Prostate gland (tissue), 2 donors: ENCODE results near the gene B3GNT7. TPM values are rescaled to one million over a fixed set of nuclear protein-coding genes. Genes with fewer than 3 reads are reported as not detected.

Source experiments
- DNase-seq: peaks from one replicate; pipeline ENCODE4 v3.0.0-alpha.2; 2019; ENCODE audit warnings: low spot score
- H3K27ac ChIP-seq, 2 donors: fragments of 200-600 bp; sonication (generic); 2 replicates each; pipeline ENCODE4 v1.5.1; 2017 to 2019
- H3K27me3 ChIP-seq: fragments of 200-600 bp; sonication (generic); replicated peaks from 2 replicates; pipeline ENCODE4 v1.5.1; 2019; ENCODE audit not compliant: insufficient read depth
- H3K36me3 ChIP-seq, 2 donors: fragments of 200-600 bp; sonication (generic); 1 replicate in 1 of 2; 2 replicates in 1 of 2; pipeline versions ENCODE4 v1.5.1 to v1.8.1; 2017 to 2019
- H3K4me1 ChIP-seq: fragments of 200-600 bp; sonication (generic); replicated peaks from 2 replicates; pipeline ENCODE4 v1.5.1; 2019
- H3K4me3 ChIP-seq, 2 donors: fragments of 200-600 bp; sonication (generic); 2 replicates each; pipeline ENCODE4 v1.5.1; 2017 to 2019
- H3K9me3 ChIP-seq: fragments of 200-600 bp; sonication (generic); 2 replicates; pipeline ENCODE4 v1.5.1; 2017
- POLR2A ChIP-seq: fragments of 450-650 bp; IDR thresholded peaks from one replicate; pipeline ENCODE4 v1.6.1; 2016; ENCODE audit warnings: antibody characterized with exemption, mild to moderate bottlenecking
- POLR2AphosphoS5 ChIP-seq: sonication (generic); formaldehyde crosslinking; IDR thresholded peaks from one replicate; pipeline ENCODE4 v1.6.1; 2017; ENCODE audit warnings: antibody characterized with exemption
- WGBS: methylation state at CpG from one replicate; pipeline ENCODE4 v1.1.5; 2018; 5-methylcytosine and 5-hydroxymethylcytosine counted together
- intact Hi-C: fragments of 100-400 bp; cut with DNase I; formaldehyde crosslinking; loops from one replicate; pipeline ENCODE4 v1.14.2; 2022
- total RNA-seq, 2 donors: library from RNA; depleted of rRNA; stranded (reverse); fragments of >200 nt; gene quantifications; one replicate each; pipeline ENCODE4 v1.1.0, GENCODE V29; 2016
- TF ChIP-seq, protein P1 (sequence below), 4 experiments: fragments of 200-600 bp in 2 of 4; fragments of 450-650 bp in 2 of 4; sonication (generic) in 2 of 4; IDR thresholded peaks; 1 replicate in 3 of 4; 2 replicates in 1 of 4; pipeline ENCODE4 v1.5.1; 2016 to 2019; ENCODE audit warnings: antibody characterized with exemption in 4 of 4, mild to moderate bottlenecking in 2 of 4, moderate library complexity in 2 of 4

The B3GNT7 gene
- total RNA-seq, 2 donors from 2014 or later = 2.1 to 7.4 TPM

DNA sequence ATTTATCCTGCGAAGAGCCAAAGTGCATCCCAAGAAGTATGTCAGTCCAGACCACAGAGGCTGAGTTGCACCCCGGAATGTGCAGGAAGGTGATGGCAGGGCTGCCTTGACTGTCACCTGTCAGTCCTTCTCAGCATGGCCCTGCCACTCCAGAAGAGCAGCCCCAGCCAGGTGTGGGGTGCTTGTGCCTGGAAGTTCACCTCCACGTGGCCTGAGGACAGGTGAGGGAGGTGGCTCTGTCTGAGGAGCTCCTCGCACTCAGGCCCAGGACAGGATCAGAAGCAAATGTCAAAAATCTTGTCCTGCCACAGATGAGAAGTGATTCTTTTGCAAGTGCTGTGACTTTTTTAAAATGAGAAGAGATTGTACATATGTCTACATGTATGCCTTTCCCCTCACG lies 31.4 kb upstream of the B3GNT7 start:
- H3K27me3 ChIP-seq = no peaks in the 10 kb centered on the region
- 89% methylated on average over 5 of the region's 5 CpGs for WGBS
- intact Hi-C loops = no loop called here
- H3K4me3 ChIP-seq = no peak overlapping the region
- H3K36me3 ChIP-seq = no peaks in the 10 kb centered on the region
- H3K27ac ChIP-seq = no peak overlapping the region
- TF ChIP-seq, protein P1, sequence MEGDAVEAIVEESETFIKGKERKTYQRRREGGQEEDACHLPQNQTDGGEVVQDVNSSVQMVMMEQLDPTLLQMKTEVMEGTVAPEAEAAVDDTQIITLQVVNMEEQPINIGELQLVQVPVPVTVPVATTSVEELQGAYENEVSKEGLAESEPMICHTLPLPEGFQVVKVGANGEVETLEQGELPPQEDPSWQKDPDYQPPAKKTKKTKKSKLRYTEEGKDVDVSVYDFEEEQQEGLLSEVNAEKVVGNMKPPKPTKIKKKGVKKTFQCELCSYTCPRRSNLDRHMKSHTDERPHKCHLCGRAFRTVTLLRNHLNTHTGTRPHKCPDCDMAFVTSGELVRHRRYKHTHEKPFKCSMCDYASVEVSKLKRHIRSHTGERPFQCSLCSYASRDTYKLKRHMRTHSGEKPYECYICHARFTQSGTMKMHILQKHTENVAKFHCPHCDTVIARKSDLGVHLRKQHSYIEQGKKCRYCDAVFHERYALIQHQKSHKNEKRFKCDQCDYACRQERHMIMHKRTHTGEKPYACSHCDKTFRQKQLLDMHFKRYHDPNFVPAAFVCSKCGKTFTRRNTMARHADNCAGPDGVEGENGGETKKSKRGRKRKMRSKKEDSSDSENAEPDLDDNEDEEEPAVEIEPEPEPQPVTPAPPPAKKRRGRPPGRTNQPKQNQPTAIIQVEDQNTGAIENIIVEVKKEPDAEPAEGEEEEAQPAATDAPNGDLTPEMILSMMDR (IDR thresholded peaks at IDR 0.05) = no peak
- TF ChIP-seq POLR2A = no peak
- TF ChIP-seq POLR2AphosphoS5 = no peak
- no peaks in the 10 kb centered on the region for H3K9me3 ChIP-seq
- no peak for DNase-seq
- no peaks in the 10 kb centered on the region for H3K4me1 ChIP-seq

DNA sequence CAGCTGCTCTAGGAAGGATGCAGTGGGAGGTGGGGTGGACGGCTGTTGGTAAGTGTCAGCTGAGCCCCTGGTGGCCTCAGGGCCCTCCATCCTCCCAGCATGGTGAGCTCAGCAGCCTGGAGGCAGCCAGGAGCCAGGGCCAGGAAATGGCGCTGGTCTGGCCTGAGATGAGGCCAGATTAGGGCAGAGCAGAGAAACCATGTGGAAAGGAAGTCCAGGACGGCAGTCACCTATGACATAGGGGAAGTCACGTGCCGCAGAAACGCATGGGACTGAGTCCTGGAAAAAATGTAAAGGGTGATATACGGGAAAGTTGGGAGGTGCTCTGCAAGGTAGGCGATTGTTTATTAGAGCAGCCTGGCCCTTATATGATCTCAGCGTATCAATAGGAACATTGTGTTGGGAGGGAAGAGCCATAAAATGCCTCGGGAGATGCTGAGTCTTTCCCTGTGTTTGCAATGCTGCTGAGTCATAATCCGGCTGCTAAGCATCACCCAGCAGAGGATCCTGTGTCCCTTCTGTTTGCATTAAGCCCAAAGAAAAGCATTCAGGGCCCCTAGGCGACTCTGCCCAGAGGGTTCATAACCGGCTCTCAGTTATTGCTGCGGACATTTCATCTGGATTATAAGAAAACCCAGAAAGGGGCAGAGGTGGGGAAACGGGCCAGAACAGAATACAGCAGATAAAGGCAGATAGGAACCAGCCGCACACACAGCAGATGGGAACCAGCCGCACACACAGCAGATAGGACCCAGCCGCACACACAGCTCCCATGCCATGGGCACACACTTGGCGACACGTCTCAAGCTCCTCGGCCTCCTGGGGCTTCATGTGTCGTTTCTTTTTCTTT lies 30.3 kb upstream of the B3GNT7 start:
- H3K9me3 ChIP-seq = no peaks in the 10 kb centered on the region
- intact Hi-C loops = no loop called here
- WGBS = 34% methylated on average over 22 of the region's 22 CpGs
- H3K36me3 ChIP-seq = no peaks in the 10 kb centered on the region
- H3K27ac ChIP-seq = peak overlapping the region; percentile 2 to 46
- no peaks in the 10 kb centered on the region for H3K4me1 ChIP-seq
- no peaks in the 10 kb centered on the region for H3K27me3 ChIP-seq
- TF ChIP-seq POLR2AphosphoS5 = peak; percentile 35
- no peak for TF ChIP-seq POLR2A
- DNase-seq = no peak
- H3K4me3 ChIP-seq = no peak overlapping the region

DNA sequence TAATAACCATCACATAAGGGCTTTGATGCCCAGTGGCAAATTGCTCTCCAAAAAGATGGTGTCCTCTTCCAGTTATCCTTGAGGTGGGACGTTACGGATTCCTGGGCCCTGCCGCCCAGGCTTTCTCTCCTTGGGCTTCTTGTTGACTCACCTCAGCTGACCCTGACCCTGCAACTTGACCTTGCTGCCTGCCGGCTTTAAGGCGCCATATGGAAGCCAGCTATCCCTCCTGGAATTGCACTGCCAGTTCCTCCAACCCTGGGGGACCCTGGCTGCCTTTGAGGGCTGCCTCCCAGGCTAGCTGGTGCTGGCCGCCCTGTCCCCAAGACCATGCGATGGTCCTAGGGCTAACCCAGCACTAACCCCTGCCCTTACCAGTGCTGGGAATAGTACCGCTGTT lies 28.3 kb upstream of the B3GNT7 start:
- H3K9me3 ChIP-seq = no peaks in the 10 kb centered on the region
- no peak overlapping the region for H3K27ac ChIP-seq
- H3K4me3 ChIP-seq = no peak overlapping the region
- no peak for DNase-seq
- no peaks in the 10 kb centered on the region for H3K36me3 ChIP-seq
- H3K4me1 ChIP-seq = no peaks in the 10 kb centered on the region
- intact Hi-C loops = no loop called here
- TF ChIP-seq, protein P1 (IDR thresholded peaks at IDR 0.05) = no peak
- no peak for TF ChIP-seq POLR2AphosphoS5
- TF ChIP-seq POLR2A = no peak
- no peaks in the 10 kb centered on the region for H3K27me3 ChIP-seq
- 96% methylated on average over 8 of the region's 8 CpGs for WGBS

DNA sequence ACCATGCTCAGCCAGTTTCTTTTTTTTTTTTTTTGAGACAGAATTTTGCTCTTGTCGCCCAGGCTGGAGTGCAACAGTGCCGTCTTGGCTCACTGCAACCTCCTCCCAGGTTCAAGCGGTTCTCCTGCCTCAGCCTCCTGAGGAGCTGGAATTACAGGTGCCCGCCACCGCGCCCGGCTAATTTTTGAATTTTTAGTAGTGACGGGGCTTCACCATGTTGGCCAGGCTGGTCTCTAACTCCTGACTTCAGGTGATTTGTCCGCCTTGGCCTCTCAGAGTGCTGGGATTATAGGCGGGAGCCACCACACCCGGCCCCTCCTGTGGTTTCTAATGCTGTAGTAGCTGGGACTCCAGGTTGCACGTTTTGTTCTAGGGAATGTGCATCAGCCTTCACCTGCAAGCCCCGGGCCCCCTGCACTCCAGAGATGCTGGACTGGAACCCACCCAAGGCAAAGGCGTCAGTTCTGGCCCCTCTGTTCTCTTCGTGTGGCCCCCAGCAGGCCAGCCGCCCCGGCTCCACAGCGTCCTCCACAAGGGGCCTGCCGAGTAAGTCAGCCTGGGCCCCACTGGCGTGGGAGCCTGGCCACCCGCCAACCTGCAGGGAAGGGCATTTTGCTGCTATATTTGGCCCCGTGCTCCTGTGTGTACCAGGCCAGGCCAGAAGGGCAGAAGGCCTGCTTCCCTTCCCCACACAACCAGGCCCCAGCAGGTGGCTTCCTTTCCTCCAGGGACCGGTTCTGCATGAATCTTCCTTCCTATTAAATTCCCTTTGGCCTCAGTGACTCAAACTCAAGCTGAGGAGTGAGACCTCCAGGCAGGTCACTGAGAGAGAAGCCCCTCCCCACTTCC lies 25.7 kb upstream of the B3GNT7 start:
- intact Hi-C loops = no loop called here
- Histone ChIP-seq H3K27me3 (no peaks in the 10 kb centered on the region), H3K27ac (no peak overlapping the region), H3K36me3 (no peaks in the 10 kb centered on the region), H3K4me3 (no peak overlapping the region), H3K9me3 (no peaks in the 10 kb centered on the region), H3K4me1 (no peaks in the 10 kb centered on the region)
- DNase-seq = no peak
- 83% methylated on average over 23 of the region's 23 CpGs for WGBS
- TF ChIP-seq, protein P1 (IDR thresholded peaks at IDR 0.05) = no peak
- TF ChIP-seq POLR2A = no peak
- no peak for TF ChIP-seq POLR2AphosphoS5

DNA sequence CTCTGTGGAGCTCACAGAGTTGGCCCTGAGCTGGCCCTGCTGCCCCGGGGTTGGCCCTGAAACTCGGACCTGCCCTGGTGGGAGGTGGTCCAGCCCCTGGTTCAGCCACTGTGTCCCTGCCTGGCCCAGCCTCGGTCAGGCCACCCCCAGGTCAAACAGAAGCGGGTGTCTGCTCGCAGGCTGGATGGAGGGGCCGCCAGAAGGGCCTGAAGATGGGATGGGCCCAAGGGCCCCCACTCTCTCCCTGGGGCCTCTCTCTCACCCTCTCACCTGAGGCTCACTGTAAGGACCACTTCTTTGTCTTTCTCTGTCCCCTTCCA lies 25.1 kb upstream of the B3GNT7 start:
- 85% methylated on average over 5 of the region's 6 CpGs for WGBS
- H3K27ac ChIP-seq = no peak overlapping the region

More for the DNA sequence above, 25.1 kb upstream of the B3GNT7 start:
- intact Hi-C loops = no loop called here
- no peaks in the 10 kb centered on the region for H3K9me3 ChIP-seq
- no peaks in the 10 kb centered on the region for H3K4me1 ChIP-seq
- no peaks in the 10 kb centered on the region for H3K27me3 ChIP-seq
- TF ChIP-seq POLR2AphosphoS5 (no peak), POLR2A (no peak)
- TF ChIP-seq, protein P1 (IDR thresholded peaks at IDR 0.05) = no peak
- H3K36me3 ChIP-seq = no peaks in the 10 kb centered on the region
- no peak for DNase-seq
- no peak overlapping the region for H3K4me3 ChIP-seq
